HepG2 (cell line): ENCODE measurements around the gene MARS2. TPM values are rescaled to one million over a fixed set of nuclear protein-coding genes. Genes with fewer than 3 reads are reported as not detected.

Experiments used
- ATRX ChIP-seq: sonication (generic); formaldehyde crosslinking; IDR thresholded peaks from 2 replicates; pipeline ENCODE4 v1.4.0; 2020; ENCODE audit warnings: missing genetic modification reagents, borderline replicate concordance
- CCAR2 ChIP-seq: fragments of 200-400 bp; formaldehyde crosslinking; optimal IDR thresholded peaks from 2 replicates; pipeline ENCODE3; 2018; ENCODE audit warnings: low read depth, mild to moderate bottlenecking, low read length, moderate library complexity
- DR1 ChIP-seq: sonication (generic); formaldehyde crosslinking; IDR thresholded peaks from 2 replicates; pipeline ENCODE4 v1.8.0; 2021; ENCODE audit warnings: mild to moderate bottlenecking, missing genetic modification reagents, inconsistent platforms
- HIVEP1 ChIP-seq: sonication (generic); formaldehyde crosslinking; IDR thresholded peaks from 2 replicates; pipeline ENCODE4 v1.4.0; 2020; ENCODE audit warnings: mild to moderate bottlenecking, missing genetic modification reagents
- HOXA7 ChIP-seq: sonication (generic); formaldehyde crosslinking; IDR thresholded peaks from 2 replicates; pipeline ENCODE4 v1.8.1; 2022; ENCODE audit warnings: mild to moderate bottlenecking, missing genetic modification reagents, moderate library complexity
- KAT7 ChIP-seq: IDR thresholded peaks from 2 replicates; pipeline ENCODE4 v1.6.1; 2018; ENCODE audit warnings: borderline replicate concordance, missing compliant biosample characterization
- LCORL ChIP-seq, 2 experiments: fragments of 450-650 bp in 1 of 2; sonication (generic) in 1 of 2; formaldehyde crosslinking in 1 of 2; IDR thresholded peaks; 2 replicates each; pipeline versions ENCODE4 v1.5.0 to v1.6.1; 2017 to 2020; ENCODE audit warnings: antibody characterized with exemption in 1 of 2, missing genetic modification reagents in 1 of 2
- MTA1 ChIP-seq: sonication (generic); formaldehyde crosslinking; IDR thresholded peaks from 2 replicates; pipeline ENCODE4 v1.4.0; 2020; ENCODE audit warnings: missing genetic modification reagents, mild to moderate bottlenecking, borderline replicate concordance
- MXD3 ChIP-seq: IDR thresholded peaks from 2 replicates; pipeline ENCODE4 v1.6.1; 2016; ENCODE audit warnings: mild to moderate bottlenecking, missing biosample characterization, missing genetic modification reagents
- PHF5A ChIP-seq: IDR thresholded peaks from one replicate; pipeline ENCODE4 v1.6.1; 2018; ENCODE audit warnings: low read depth, missing genetic modification reagents; ENCODE audit not compliant: unreplicated experiment
- PRDM10 ChIP-seq: sonication (generic); formaldehyde crosslinking; IDR thresholded peaks from 2 replicates; pipeline ENCODE4 v1.4.0; 2020; ENCODE audit warnings: low read depth, missing genetic modification reagents
- RBFOX2 ChIP-seq: fragments of 200-400 bp; formaldehyde crosslinking; IDR thresholded peaks from 2 replicates; pipeline ENCODE4 v1.6.1; 2017; ENCODE audit warnings: low read depth, mild to moderate bottlenecking, low read length
- U2AF1 ChIP-seq: fragments of 200-400 bp; formaldehyde crosslinking; optimal IDR thresholded peaks from 2 replicates; pipeline ENCODE3; 2017; ENCODE audit warnings: mild to moderate bottlenecking, low read depth, low read length
- ZBTB26 ChIP-seq: IDR thresholded peaks from 2 replicates; pipeline ENCODE4 v1.6.1; 2016; ENCODE audit warnings: missing compliant biosample characterization, missing genetic modification reagents, borderline replicate concordance
- ZNF546 ChIP-seq: sonication (generic); formaldehyde crosslinking; conservative IDR thresholded peaks from 2 replicates; pipeline ENCODE4 v1.8.1; 2023; ENCODE audit warnings: mild to moderate bottlenecking, missing genetic modification reagents
- ZNF709 ChIP-seq: sonication (generic); formaldehyde crosslinking; IDR thresholded peaks from 2 replicates; pipeline ENCODE4 v1.5.0; 2020; ENCODE audit warnings: mild to moderate bottlenecking, missing genetic modification reagents
- ZNF747 ChIP-seq: sonication (generic); formaldehyde crosslinking; IDR thresholded peaks from 2 replicates; pipeline ENCODE4 v1.8.1; 2023; ENCODE audit warnings: missing genetic modification reagents, mild to moderate bottlenecking, borderline replicate concordance
- ZNF788 ChIP-seq: sonication (generic); formaldehyde crosslinking; IDR thresholded peaks from 2 replicates; pipeline ENCODE4 v1.5.0; 2020; ENCODE audit warnings: mild to moderate bottlenecking, missing genetic modification reagents, borderline replicate concordance
- ZSCAN22 ChIP-seq: sonication (generic); formaldehyde crosslinking; IDR thresholded peaks from 2 replicates; pipeline ENCODE4 v1.4.0; 2020; ENCODE audit warnings: mild to moderate bottlenecking, missing genetic modification reagents
- polyA plus RNA-seq, 8 experiments: library from polyadenylated mRNA; depleted of rRNA in 3 of 8; stranded (reverse) in 7 of 8; unstranded in 1 of 8; fragments of >200 nt; fragmentation: Illumina TruSeq in 4 of 8; extraction: Trizol in 4 of 8; gene quantifications; 2 replicates each; pipeline versions ENCODE4 v1.2.1 to v1.2.3, GENCODE V29; 2011 to 2016; ENCODE audit warnings: low read depth in 4 of 8, missing spikeins in 1 of 8, mixed read lengths in 1 of 8; ENCODE audit not compliant: insufficient read depth in 1 of 8
- total RNA-seq, 5 experiments: library from RNA; depleted of rRNA; stranded (reverse); fragments of >200 nt; fragmentation: Illumina TruSeq; extraction: Trizol; gene quantifications; 2 replicates each; pipeline ENCODE4 v1.2.3, GENCODE V29; 2016; ENCODE audit warnings: low read depth in 1 of 5
- TF ChIP-seq, protein P1 (sequence below): sonication (generic); formaldehyde crosslinking; IDR thresholded peaks from 2 replicates; pipeline ENCODE4 v1.4.0; 2020; ENCODE audit warnings: mild to moderate bottlenecking, missing genetic modification reagents
- TF ChIP-seq, protein P2 (sequence below): conservative IDR thresholded peaks from 2 replicates; pipeline ENCODE4 v1.6.1; 2018; ENCODE audit warnings: missing genetic modification reagents

MARS2 gene
- total and polyA plus RNA-seq, 2 of the 13 experiments (the other 11 are each of a cell fraction or from before 2014, with no cell fraction given) = 6.9 to 16.2 TPM

- TF ChIP-seq ZBTB26 (CRISPR knock-in tag) (peak; percentile 62; the same call in 1 of the 2 replicates), HIVEP1 (CRISPR knock-in tag) (peak; percentile 72; the same call in 1 of the 2 replicates), ZSCAN22 (CRISPR knock-in tag) (0 out of 2 replicates have a peak, but pooled peaks have one; percentile 42), ZNF546 (CRISPR knock-in tag) (no peak), RBFOX2 (peak; percentile 88), LCORL (IDR thresholded peaks at IDR 0.05) (no peak), LCORL (CRISPR knock-in tag; IDR thresholded peaks at IDR 0.05) (peak; percentile 74; the same call in 1 of the 2 replicates), HOXA7 (no peak), ATRX (0 out of 2 replicates have a peak, but pooled peaks have one; percentile 61), MTA1 (CRISPR knock-in tag) (peak; percentile 52; the same call in 1 of the 2 replicates), ZNF788 (CRISPR knock-in tag) (peak; percentile 72; the same call in 1 of the 2 replicates), PRDM10 (CRISPR knock-in tag) (peak; percentile 58; the same call in 1 of the 2 replicates), MXD3 (peak; percentile 92), U2AF1 (no peak), ZNF747 (CRISPR knock-in tag) (no peak; the same call in 1 of the 2 replicates), ZNF709 (CRISPR knock-in tag) (no peak), CCAR2 (no peak), PHF5A (CRISPR knock-in tag) (no peak), KAT7 (CRISPR knock-in tag) (peak; percentile 91; the same call in 1 of the 2 replicates), DR1 (CRISPR knock-in tag) (peak; percentile 69; the same call in 1 of the 2 replicates)
- TF ChIP-seq, protein P1, sequence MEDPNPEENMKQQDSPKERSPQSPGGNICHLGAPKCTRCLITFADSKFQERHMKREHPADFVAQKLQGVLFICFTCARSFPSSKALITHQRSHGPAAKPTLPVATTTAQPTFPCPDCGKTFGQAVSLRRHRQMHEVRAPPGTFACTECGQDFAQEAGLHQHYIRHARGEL (CRISPR knock-in tag) = peak; percentile 14; the same call in 1 of the 2 replicates
- TF ChIP-seq, protein P2, sequence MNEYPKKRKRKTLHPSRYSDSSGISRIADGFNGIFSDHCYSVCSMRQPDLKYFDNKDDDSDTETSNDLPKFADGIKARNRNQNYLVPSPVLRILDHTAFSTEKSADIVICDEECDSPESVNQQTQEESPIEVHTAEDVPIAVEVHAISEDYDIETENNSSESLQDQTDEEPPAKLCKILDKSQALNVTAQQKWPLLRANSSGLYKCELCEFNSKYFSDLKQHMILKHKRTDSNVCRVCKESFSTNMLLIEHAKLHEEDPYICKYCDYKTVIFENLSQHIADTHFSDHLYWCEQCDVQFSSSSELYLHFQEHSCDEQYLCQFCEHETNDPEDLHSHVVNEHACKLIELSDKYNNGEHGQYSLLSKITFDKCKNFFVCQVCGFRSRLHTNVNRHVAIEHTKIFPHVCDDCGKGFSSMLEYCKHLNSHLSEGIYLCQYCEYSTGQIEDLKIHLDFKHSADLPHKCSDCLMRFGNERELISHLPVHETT (CRISPR knock-in tag) = no peak; the same call in 1 of the 2 replicates
Observed at GRCh38 chr2:197705121-197705911, at the start of gene MARS2 (continued).
